ENCODE data around the gene NDUFA8.

DNA sequence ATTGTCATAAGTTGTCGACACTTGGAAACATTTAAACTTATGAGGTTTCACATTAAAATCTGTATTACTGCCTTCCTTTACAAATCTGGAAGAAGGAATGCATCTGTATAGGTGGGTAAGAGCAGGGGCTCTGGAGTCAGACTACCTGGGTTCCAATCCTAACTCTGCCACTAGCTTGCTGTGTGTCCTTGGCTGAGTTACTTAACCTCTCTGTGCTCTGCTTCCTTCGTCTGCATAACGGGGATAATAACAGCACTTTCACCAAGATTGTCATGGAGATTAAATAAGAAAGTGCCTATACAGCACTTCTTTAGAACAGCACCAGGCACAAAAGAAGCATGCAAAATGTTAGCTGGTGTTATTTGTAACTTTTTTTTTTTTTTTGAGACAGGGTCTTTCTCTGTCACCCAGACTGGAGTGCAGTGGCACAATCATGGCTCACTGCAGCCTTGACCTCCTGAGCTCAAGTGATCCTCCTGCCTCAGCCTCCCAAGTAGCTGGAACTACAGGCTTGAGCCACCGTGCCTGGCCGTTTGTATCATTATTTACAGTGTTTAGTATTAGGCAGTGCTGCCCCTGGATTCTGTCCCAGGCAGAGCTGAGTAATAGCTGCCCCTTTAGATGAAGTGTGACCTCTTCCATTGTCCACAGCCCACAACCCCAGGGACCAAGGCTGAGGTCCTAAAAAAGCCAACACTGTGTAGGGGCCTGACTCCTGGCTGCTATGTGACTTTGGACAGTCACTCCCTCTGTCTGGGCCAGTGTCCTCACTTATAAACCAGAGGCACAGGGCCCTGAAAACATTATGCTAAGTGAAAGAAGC, 41.0 kb downstream of the NDUFA8 start:
- TF ChIP-seq CTCF (conservative IDR thresholded peaks at IDR 0.05; ENCODE audit: low read depth, low read length) = no peak
- no peak for TF ChIP-seq EZH2 (IDR thresholded peaks at IDR 0.05; ENCODE audit: borderline replicate concordance, low read depth, low read length, poor library complexity, severe bottlenecking)
